Neural cell (in vitro differentiated cells): ENCODE results near the gene ERCC2. TPM values are rescaled to one million over a fixed set of nuclear protein-coding genes. Genes with fewer than 3 reads are reported as not detected.

Source experiments
- H2AFZ ChIP-seq: fragments of 200-600, 300-800 bp; sonication (generic), shearing (Covaris generic); 2 replicates; pipeline ENCODE4 v1.6.0; 2014; ENCODE audit warnings: low read depth, mild to moderate bottlenecking, antibody characterized with exemption, low read length, moderate library complexity
- H3F3A ChIP-seq: fragments of 200-600 bp; shearing (Covaris generic); 2 replicates; pipeline ENCODE4 v1.6.1; 2016; ENCODE audit warnings: mild to moderate bottlenecking, moderate library complexity, mixed read lengths, antibody characterized with exemption, low read length; ENCODE audit not compliant: insufficient read depth, poor library complexity, severe bottlenecking
- H3K27ac ChIP-seq: fragments of 200-600, 300-800 bp; sonication (generic), shearing (Covaris generic); 2 replicates; pipeline ENCODE4 v1.5.1; 2014; ENCODE audit warnings: mild to moderate bottlenecking, low read length, moderate library complexity
- H3K27me3 ChIP-seq: fragments of 300-800, 200-600 bp; sonication (generic), shearing (Covaris generic); 2 replicates; pipeline ENCODE4 v1.6.0; 2014; ENCODE audit warnings: mild to moderate bottlenecking, low read depth, low read length, moderate library complexity; ENCODE audit not compliant: insufficient read depth
- H3K36me3 ChIP-seq: fragments of 300-800, 200-600 bp; sonication (generic), shearing (Covaris generic); 2 replicates; pipeline ENCODE4 v1.5.1; 2014; ENCODE audit warnings: mild to moderate bottlenecking, antibody characterized with exemption, low read length, moderate library complexity; ENCODE audit not compliant: insufficient read depth
- H3K4me2 ChIP-seq: fragments of 300-800, 200-600 bp; sonication (generic), shearing (Covaris generic); 2 replicates; pipeline ENCODE4 v1.6.0; 2014; ENCODE audit warnings: mild to moderate bottlenecking, low read length
- H3K4me3 ChIP-seq: fragments of 300-800, 200-600 bp; sonication (generic), shearing (Covaris generic); 2 replicates; pipeline ENCODE4 v1.5.1; 2014; ENCODE audit warnings: mild to moderate bottlenecking, low read length, moderate library complexity
- H3K79me2 ChIP-seq: fragments of 200-600 bp; shearing (Covaris generic); replicated peaks from 2 replicates; pipeline ENCODE4 v1.6.0; 2014; ENCODE audit warnings: mild to moderate bottlenecking, low read length, moderate library complexity; ENCODE audit not compliant: insufficient read depth
- H3K9ac ChIP-seq: fragments of 300-800, 200-600 bp; sonication (generic), shearing (Covaris generic); 2 replicates; pipeline ENCODE4 v1.6.1; 2016; ENCODE audit warnings: mild to moderate bottlenecking, low read length, mixed read lengths
- H3K9me2 ChIP-seq: fragments of 200-600 bp; shearing (Covaris generic); 2 replicates; pipeline ENCODE4 v1.6.1; 2016; ENCODE audit warnings: mild to moderate bottlenecking, low read length, mixed read lengths; ENCODE audit not compliant: insufficient read depth
- H3K9me3 ChIP-seq: fragments of 200-600, 300-800 bp; sonication (generic), shearing (Covaris generic); 2 replicates; pipeline ENCODE4 v1.6.1; 2016; ENCODE audit warnings: mild to moderate bottlenecking, mixed run types, low read length, moderate library complexity, mixed read lengths
- H4K20me1 ChIP-seq: fragments of 200-600 bp; shearing (Covaris generic); 2 replicates; pipeline ENCODE4 v1.6.1; 2016; ENCODE audit warnings: mild to moderate bottlenecking, mixed run types; ENCODE audit not compliant: insufficient read depth
- EZH2 ChIP-seq: fragments of 200-600, 300-800 bp; shearing (Covaris generic), sonication (generic); IDR thresholded peaks from 2 replicates; pipeline ENCODE4 v1.6.1; 2014; ENCODE audit warnings: antibody characterized with exemption, low read length, borderline replicate concordance, mild to moderate bottlenecking; ENCODE audit not compliant: insufficient read depth, poor library complexity, severe bottlenecking
- MXI1 ChIP-seq: fragments of 450-650 bp; conservative IDR thresholded peaks from 2 replicates; pipeline ENCODE4 v1.6.1; 2014; ENCODE audit warnings: antibody characterized with exemption, mild to moderate bottlenecking; ENCODE audit not compliant: poor library complexity, severe bottlenecking
- POLR2AphosphoS5 ChIP-seq: IDR thresholded peaks from 2 replicates; pipeline ENCODE4 v1.6.1; 2012
- RAD21 ChIP-seq: fragments of 450-650 bp; conservative IDR thresholded peaks from 2 replicates; pipeline ENCODE4 v1.6.1; 2014; ENCODE audit warnings: antibody characterized with exemption, mild to moderate bottlenecking, moderate library complexity
- REST ChIP-seq: IDR thresholded peaks from 2 replicates; pipeline ENCODE4 v1.6.1; 2012; ENCODE audit warnings: borderline replicate concordance
- SMC3 ChIP-seq: fragments of 450-650 bp; conservative IDR thresholded peaks from 2 replicates; pipeline ENCODE4 v1.6.1; 2014; ENCODE audit warnings: antibody characterized with exemption, mild to moderate bottlenecking, moderate library complexity; ENCODE audit not compliant: poor library complexity
- TAF1 ChIP-seq: IDR thresholded peaks from 2 replicates; pipeline ENCODE4 v1.6.1; 2012; ENCODE audit warnings: low read depth
- polyA plus RNA-seq: library from polyadenylated mRNA; depleted of rRNA; stranded (reverse); fragments of >200 nt; gene quantifications from 2 replicates; pipeline ENCODE4 v1.2.3, GENCODE V29; 2014
- TF ChIP-seq, protein P1 (sequence below): fragments of 450-650 bp; IDR thresholded peaks from 2 replicates; pipeline ENCODE4 v1.5.1; 2014; ENCODE audit warnings: antibody characterized with exemption, mild to moderate bottlenecking, moderate library complexity; ENCODE audit not compliant: poor library complexity, severe bottlenecking

The ERCC2 gene
- polyA plus RNA-seq, 1 donor from 2014 or later: 28.8 TPM

GRCh38 chr19:45321848-45322247 lies 48.5 kb downstream of the ERCC2 start:
- TF ChIP-seq TAF1: no peak
- TF ChIP-seq, protein P1, sequence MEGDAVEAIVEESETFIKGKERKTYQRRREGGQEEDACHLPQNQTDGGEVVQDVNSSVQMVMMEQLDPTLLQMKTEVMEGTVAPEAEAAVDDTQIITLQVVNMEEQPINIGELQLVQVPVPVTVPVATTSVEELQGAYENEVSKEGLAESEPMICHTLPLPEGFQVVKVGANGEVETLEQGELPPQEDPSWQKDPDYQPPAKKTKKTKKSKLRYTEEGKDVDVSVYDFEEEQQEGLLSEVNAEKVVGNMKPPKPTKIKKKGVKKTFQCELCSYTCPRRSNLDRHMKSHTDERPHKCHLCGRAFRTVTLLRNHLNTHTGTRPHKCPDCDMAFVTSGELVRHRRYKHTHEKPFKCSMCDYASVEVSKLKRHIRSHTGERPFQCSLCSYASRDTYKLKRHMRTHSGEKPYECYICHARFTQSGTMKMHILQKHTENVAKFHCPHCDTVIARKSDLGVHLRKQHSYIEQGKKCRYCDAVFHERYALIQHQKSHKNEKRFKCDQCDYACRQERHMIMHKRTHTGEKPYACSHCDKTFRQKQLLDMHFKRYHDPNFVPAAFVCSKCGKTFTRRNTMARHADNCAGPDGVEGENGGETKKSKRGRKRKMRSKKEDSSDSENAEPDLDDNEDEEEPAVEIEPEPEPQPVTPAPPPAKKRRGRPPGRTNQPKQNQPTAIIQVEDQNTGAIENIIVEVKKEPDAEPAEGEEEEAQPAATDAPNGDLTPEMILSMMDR: no peak
- no peak for TF ChIP-seq EZH2
- no peak for TF ChIP-seq POLR2AphosphoS5
- TF ChIP-seq RAD21: no peak
- TF ChIP-seq MXI1: no peak
- Histone ChIP-seq H3K9me2 (no peaks in the 10 kb centered on the region), H4K20me1 (no peaks in the 10 kb centered on the region), H3K4me3 (no peak overlapping the region), H3K79me2 (no peaks in the 10 kb centered on the region), H3K9ac (no peak overlapping the region), H2AFZ (no peak overlapping the region), H3K4me2 (no peak overlapping the region), H3F3A (no peaks in the 10 kb centered on the region), H3K9me3 (no peaks in the 10 kb centered on the region), H3K27me3 (no peaks in the 10 kb centered on the region), H3K27ac (no peak overlapping the region), H3K36me3 (no peaks in the 10 kb centered on the region)

- Histone ChIP-seq H2AFZ (no peak overlapping the region), H4K20me1 (no peaks in the 10 kb centered on the region), H3K27me3 (no peaks in the 10 kb centered on the region)
Observed at GRCh38 chr19:45320997-45321775, 49.2 kb downstream of the ERCC2 start.

More at GRCh38 chr19:45320997-45321775, 49.2 kb downstream of the ERCC2 start:
- Histone ChIP-seq H3K9me3 (no peaks in the 10 kb centered on the region), H3K9ac (no peak overlapping the region), H3K9me2 (no peaks in the 10 kb centered on the region), H3K4me3 (no peak overlapping the region), H3K27ac (no peak overlapping the region), H3K4me2 (no peak overlapping the region), H3K36me3 (no peaks in the 10 kb centered on the region), H3F3A (no peaks in the 10 kb centered on the region), H3K79me2 (no peaks in the 10 kb centered on the region)
- TF ChIP-seq MXI1 (no peak), RAD21 (no peak), REST (no peak), EZH2 (no peak), SMC3 (no peak), POLR2AphosphoS5 (no peak), TAF1 (no peak)
- TF ChIP-seq, protein P1: no peak
